Suprapubic skin (tissue), 4 donors: ENCODE results near the gene LPAR3.

Experiments used
- CTCF ChIP-seq, 2 donors: fragments of 200-600 bp in 1 of 2; fragments of 450-650 bp in 1 of 2; sonication (generic) in 1 of 2; IDR thresholded peaks; one replicate each; pipeline ENCODE4 v1.5.1; 2016 to 2019; ENCODE audit warnings: antibody characterized with exemption in 2 of 2, mild to moderate bottlenecking in 1 of 2, moderate library complexity in 1 of 2
- EP300 ChIP-seq: sonication (generic); formaldehyde crosslinking; IDR thresholded peaks from one replicate; pipeline ENCODE4 v1.6.1; 2017; ENCODE audit warnings: antibody characterized with exemption
- POLR2A ChIP-seq, 2 donors: fragments of 450-650 bp; IDR thresholded peaks; one replicate each; pipeline ENCODE4 v1.6.1; 2017; ENCODE audit warnings: antibody characterized with exemption in 2 of 2, mild to moderate bottlenecking in 2 of 2, moderate library complexity in 2 of 2
- POLR2AphosphoS5 ChIP-seq, 3 donors: sonication (generic); formaldehyde crosslinking; IDR thresholded peaks; one replicate each; pipeline ENCODE4 v1.6.1; 2017; ENCODE audit warnings: antibody characterized with exemption in 3 of 3

GRCh38 chr1:84857906-84858305, 35.1 kb downstream of the LPAR3 start:
- no peak for TF ChIP-seq CTCF (IDR thresholded peaks at IDR 0.05)
- TF ChIP-seq POLR2A (IDR thresholded peaks at IDR 0.05) = no peak
- no peak for TF ChIP-seq EP300
- no peak for TF ChIP-seq POLR2AphosphoS5 (IDR thresholded peaks at IDR 0.05)
